Spleen (tissue), 7 donors: ENCODE measurements around the gene CIPC.

ENCODE experiments used
- CTCF ChIP-seq, 11 experiments: fragments of 200-600 bp in 7 of 11; fragments of 450-650 bp in 4 of 11; sonication (generic) in 4 of 11; IDR thresholded peaks in 8 of 11; conservative IDR thresholded peaks in 3 of 11; 1 replicate in 7 of 11; 2 replicates in 4 of 11; pipeline versions ENCODE4 v1.4.0 to v1.8.0; 2016 to 2021; ENCODE audit warnings: antibody characterized with exemption in 11 of 11, inconsistent platforms in 4 of 11, mild to moderate bottlenecking in 1 of 11
- POLR2A ChIP-seq, 3 donors: fragments of 450-650 bp; IDR thresholded peaks; one replicate each; pipeline ENCODE4 v1.5.1; 2017; ENCODE audit warnings: antibody characterized with exemption in 3 of 3, mild to moderate bottlenecking in 1 of 3
- POLR2AphosphoS5 ChIP-seq, 3 donors: sonication (generic); formaldehyde crosslinking; IDR thresholded peaks; one replicate each; pipeline ENCODE4 v1.5.1; 2017; ENCODE audit warnings: antibody characterized with exemption in 3 of 3
- donor health status: DM: no; HTN: no; CAD: no; lungs with moderate emphysema.
- donor health status: DM: no; HTN: no; CAD: no.
- donor health status: DM: no; HTN: no; CAD: no.

GRCh38 chr14:77151245-77151644, 53.2 kb downstream of the CIPC start:
- TF ChIP-seq CTCF (IDR thresholded peaks at IDR 0.05 in 8 of 11, conservative IDR thresholded peaks at IDR 0.05 in 3 of 11) (peak in 5 of 11 experiments; percentile 11 to 39 (median 21)), POLR2A (IDR thresholded peaks at IDR 0.05) (no peak), POLR2AphosphoS5 (IDR thresholded peaks at IDR 0.05) (no peak)
